Measurements from ENCODE around the gene PCED1B.

PCED1B gene

GRCh38 chr12:47184229-47184628, 104.8 kb downstream of the PCED1B start:
- TF ChIP-seq CTCF (IDR thresholded peaks at IDR 0.05) = no peak

- no peak for TF ChIP-seq CTCF (IDR thresholded peaks at IDR 0.05)
Measured at GRCh38 chr12:47184813-47185212, 105.4 kb downstream of the PCED1B start.

DNA sequence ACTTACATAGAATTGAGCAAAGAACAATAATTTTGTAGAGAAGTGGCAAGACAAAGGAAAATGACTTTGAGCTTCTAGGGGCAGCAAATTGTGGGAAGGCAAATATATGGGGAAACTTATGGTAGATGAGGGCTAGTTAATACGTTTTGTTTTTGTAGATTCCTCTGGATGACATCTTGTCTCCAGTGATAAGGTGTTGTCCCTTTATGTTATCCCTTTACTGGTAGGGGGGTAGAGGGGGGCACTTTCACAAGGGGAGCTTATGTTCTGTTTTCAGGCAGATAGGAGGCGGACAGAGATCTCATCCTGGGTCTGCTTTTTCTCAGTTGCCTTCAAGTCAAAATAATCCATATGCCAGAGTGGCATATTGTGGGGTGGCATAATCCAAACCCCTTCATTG, 106.8 kb downstream of the PCED1B start:
- no peak for TF ChIP-seq CTCF (IDR thresholded peaks at IDR 0.05)

GRCh38 chr12:47188576-47189441, 109.4 kb downstream of the PCED1B start:
- no peak for TF ChIP-seq CTCF (IDR thresholded peaks at IDR 0.05)

GRCh38 chr12:47189728-47190127, 110.3 kb downstream of the PCED1B start:
- no peak for TF ChIP-seq CTCF (IDR thresholded peaks at IDR 0.05)

GRCh38 chr12:47190271-47190750, 110.9 kb downstream of the PCED1B start:
- TF ChIP-seq CTCF (IDR thresholded peaks at IDR 0.05) = no peak

DNA sequence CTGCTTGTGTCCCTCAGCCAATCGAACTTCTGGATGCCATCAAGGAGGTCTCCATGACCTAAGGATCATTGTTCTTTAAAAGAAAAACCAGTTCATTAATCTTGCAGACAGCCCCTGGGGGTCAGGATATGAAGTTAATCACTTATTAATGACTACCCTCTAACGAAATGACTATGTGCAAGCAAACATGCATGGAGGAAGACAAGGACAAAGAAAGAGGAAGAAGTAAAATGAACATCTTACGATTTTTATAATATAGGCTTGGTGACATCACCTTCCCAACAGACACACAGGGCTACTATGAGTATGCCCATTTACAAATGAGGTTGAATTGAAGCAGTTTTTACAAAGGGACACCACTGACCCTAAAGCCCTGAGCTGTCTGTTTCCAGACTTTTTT, 111.5 kb downstream of the PCED1B start:
- no peak for TF ChIP-seq CTCF (IDR thresholded peaks at IDR 0.05)
